Keratinocyte (primary cell): ENCODE measurements around the gene TMEM131. TPM values are rescaled to one million over a fixed set of nuclear protein-coding genes. Genes with fewer than 3 reads are reported as not detected.

Experiments used
- DNase-seq: peaks from one replicate; pipeline ENCODE4 v3.0.0-alpha.2; 2011; ENCODE audit warnings: low read depth, missing footprints, low spot score
- FAIRE-seq: peaks from 2 replicates; lab custom pipeline; 2011; peaks lifted over from hg19 to GRCh38; lab: Jason Lieb, UNC
- H2AFZ ChIP-seq: 2 replicates; pipeline ENCODE4 v1.6.0; 2012; ENCODE audit warnings: low read length, control low read depth, inconsistent platforms; ENCODE audit not compliant: control insufficient read depth
- H3K27ac ChIP-seq: 2 replicates; pipeline ENCODE4 v1.5.1; 2011; ENCODE audit warnings: low read length; ENCODE audit not compliant: control insufficient read depth, insufficient read depth
- H3K27me3 ChIP-seq: 3 replicates; pipeline ENCODE4 v1.6.0; 2011; ENCODE audit warnings: low read length; ENCODE audit not compliant: control insufficient read depth, insufficient read depth; ENCODE audit errors: extremely low read depth
- H3K36me3 ChIP-seq, 2 experiments: 2 replicates in 1 of 2; 3 replicates in 1 of 2; pipeline ENCODE4 v1.5.1; 2011; ENCODE audit warnings: low read length in 2 of 2, mild to moderate bottlenecking in 1 of 2; ENCODE audit not compliant: control insufficient read depth in 2 of 2, insufficient read depth in 2 of 2; ENCODE audit errors: extremely low read depth in 1 of 2
- H3K4me1 ChIP-seq: 3 replicates; pipeline ENCODE4 v1.5.1; 2011; ENCODE audit warnings: low read length; ENCODE audit not compliant: control insufficient read depth, insufficient read depth; ENCODE audit errors: extremely low read depth
- H3K4me2 ChIP-seq: 3 replicates; pipeline ENCODE4 v1.6.0; 2011; ENCODE audit warnings: low read depth, low read length; ENCODE audit not compliant: control insufficient read depth, insufficient read depth; ENCODE audit errors: extremely low read depth
- H3K4me3 ChIP-seq, 3 experiments: fragments of 200-600 bp in 1 of 3; sonication (generic) in 1 of 3; 2 replicates in 2 of 3; 3 replicates in 1 of 3; pipeline ENCODE4 v1.5.1; 2011 to 2016; ENCODE audit warnings: low read length in 3 of 3, mild to moderate bottlenecking in 3 of 3, control low read depth in 2 of 3, inconsistent platforms in 1 of 3, low read depth in 1 of 3, mixed read lengths in 1 of 3, mixed run types in 1 of 3, moderate library complexity in 1 of 3; ENCODE audit not compliant: control insufficient read depth in 2 of 3, insufficient read depth in 2 of 3; ENCODE audit errors: extremely low read depth in 1 of 3
- H3K79me2 ChIP-seq: 2 replicates; pipeline ENCODE4 v1.6.0; 2012; ENCODE audit warnings: low read length; ENCODE audit not compliant: control insufficient read depth, insufficient read depth
- H3K9ac ChIP-seq: 3 replicates; pipeline ENCODE4 v1.6.0; 2011; ENCODE audit warnings: low read length; ENCODE audit not compliant: control insufficient read depth, insufficient read depth; ENCODE audit errors: extremely low read depth
- H3K9me1 ChIP-seq: 3 replicates; pipeline ENCODE4 v1.6.0; 2011; ENCODE audit warnings: low read length; ENCODE audit not compliant: control insufficient read depth, insufficient read depth; ENCODE audit errors: extremely low read depth
- H3K9me3 ChIP-seq: 2 replicates; pipeline ENCODE4 v1.5.1; 2012; ENCODE audit warnings: low read depth, low read length; ENCODE audit not compliant: control insufficient read depth
- H4K20me1 ChIP-seq: 3 replicates; pipeline ENCODE4 v1.6.0; 2011; ENCODE audit warnings: low read length; ENCODE audit not compliant: control insufficient read depth, insufficient read depth; ENCODE audit errors: extremely low read depth
- EZH2 ChIP-seq: IDR thresholded peaks from one replicate; pipeline ENCODE4 v1.6.1; 2012; ENCODE audit warnings: inconsistent platforms, mild to moderate bottlenecking, low read length, moderate library complexity
- dilution Hi-C: fragments of 300-500 bp; cut with MboI; formaldehyde crosslinking; loops from one replicate; pipeline ENCODE4 v1.7.0; 2020; ENCODE audit warnings: low sequenced_read_pairs; ENCODE audit not compliant: extremely low pct_ligation_motif_present
- polyA plus RNA-seq, 5 experiments: library from polyadenylated mRNA; depleted of rRNA in 3 of 5; stranded (reverse) in 3 of 5; stranded (forward) in 1 of 5; unstranded in 1 of 5; fragments of >200 nt; gene quantifications; 1 replicate in 1 of 5; 2 replicates in 3 of 5; 3 replicates in 1 of 5; pipeline versions ENCODE4 v1.2.1 to v1.2.3, GENCODE V29; 2011 to 2012; ENCODE audit warnings: missing spikeins in 2 of 5, low read depth in 1 of 5, low replicate concordance in 1 of 5
- TF ChIP-seq, protein P1 (sequence below), 3 experiments: IDR thresholded peaks in 1 of 3; conservative IDR thresholded peaks in 1 of 3; optimal IDR thresholded peaks in 1 of 3; 2 replicates in 2 of 3; 3 replicates in 1 of 3; pipeline versions ENCODE3 to v1.5.1; 2011; ENCODE audit warnings: low read length in 3 of 3, mild to moderate bottlenecking in 3 of 3, moderate library complexity in 2 of 3, control low read depth in 1 of 3, inconsistent platforms in 1 of 3; ENCODE audit not compliant: insufficient read depth in 2 of 3; ENCODE audit errors: extremely low read depth in 1 of 3

TMEM131 gene
- polyA plus RNA-seq, 1 donor (not counting 4 experiments of a cell fraction or from before 2014, with no cell fraction given), result 25.5 TPM

DNA sequence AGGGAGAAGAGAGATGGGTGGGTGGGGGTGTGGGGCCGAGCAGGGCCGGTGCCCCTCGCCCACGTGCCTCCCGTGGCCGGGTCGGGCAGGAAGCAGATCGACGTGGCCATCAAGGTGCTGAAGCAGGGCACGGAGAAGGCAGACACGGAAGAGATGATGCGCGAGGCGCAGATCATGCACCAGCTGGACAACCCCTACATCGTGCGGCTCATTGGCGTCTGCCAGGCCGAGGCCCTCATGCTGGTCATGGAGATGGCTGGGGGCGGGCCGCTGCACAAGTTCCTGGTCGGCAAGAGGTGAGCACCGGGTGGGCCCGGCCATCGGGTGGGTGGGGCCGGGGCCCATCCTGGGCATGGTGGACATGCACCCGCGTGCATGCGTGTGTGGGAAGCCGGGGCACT, 260.6 kb downstream of the TMEM131 start:
- Histone ChIP-seq H3K4me1 (peaks cover 4% of the 10 kb centered on the region), H3K9me1 (no peaks in the 10 kb centered on the region), H3K4me3 (no peak overlapping the region), H3K9me3 (peaks cover 2% of the 10 kb centered on the region), H3K79me2 (no peaks in the 10 kb centered on the region), H3K4me2 (no peak overlapping the region), H3K27me3 (no peaks in the 10 kb centered on the region), H3K27ac (no peak overlapping the region), H2AFZ (no peak overlapping the region), H3K36me3 (no peaks in the 10 kb centered on the region), H4K20me1 (no peaks in the 10 kb centered on the region), H3K9ac (no peak overlapping the region)
- dilution Hi-C loops, result no loop called here
- no peak for FAIRE-seq
- TF ChIP-seq EZH2, result no peak
- TF ChIP-seq, protein P1, sequence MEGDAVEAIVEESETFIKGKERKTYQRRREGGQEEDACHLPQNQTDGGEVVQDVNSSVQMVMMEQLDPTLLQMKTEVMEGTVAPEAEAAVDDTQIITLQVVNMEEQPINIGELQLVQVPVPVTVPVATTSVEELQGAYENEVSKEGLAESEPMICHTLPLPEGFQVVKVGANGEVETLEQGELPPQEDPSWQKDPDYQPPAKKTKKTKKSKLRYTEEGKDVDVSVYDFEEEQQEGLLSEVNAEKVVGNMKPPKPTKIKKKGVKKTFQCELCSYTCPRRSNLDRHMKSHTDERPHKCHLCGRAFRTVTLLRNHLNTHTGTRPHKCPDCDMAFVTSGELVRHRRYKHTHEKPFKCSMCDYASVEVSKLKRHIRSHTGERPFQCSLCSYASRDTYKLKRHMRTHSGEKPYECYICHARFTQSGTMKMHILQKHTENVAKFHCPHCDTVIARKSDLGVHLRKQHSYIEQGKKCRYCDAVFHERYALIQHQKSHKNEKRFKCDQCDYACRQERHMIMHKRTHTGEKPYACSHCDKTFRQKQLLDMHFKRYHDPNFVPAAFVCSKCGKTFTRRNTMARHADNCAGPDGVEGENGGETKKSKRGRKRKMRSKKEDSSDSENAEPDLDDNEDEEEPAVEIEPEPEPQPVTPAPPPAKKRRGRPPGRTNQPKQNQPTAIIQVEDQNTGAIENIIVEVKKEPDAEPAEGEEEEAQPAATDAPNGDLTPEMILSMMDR (optimal IDR thresholded peaks at IDR 0.05 in 1 of 3, IDR thresholded peaks at IDR 0.05 in 1 of 3, conservative IDR thresholded peaks at IDR 0.05 in 1 of 3; ENCODE audit: extremely low read depth in 1 of 3, insufficient read depth in 2 of 3, low read length in 3 of 3), result no peak
- DNase-seq, result no peak

DNA sequence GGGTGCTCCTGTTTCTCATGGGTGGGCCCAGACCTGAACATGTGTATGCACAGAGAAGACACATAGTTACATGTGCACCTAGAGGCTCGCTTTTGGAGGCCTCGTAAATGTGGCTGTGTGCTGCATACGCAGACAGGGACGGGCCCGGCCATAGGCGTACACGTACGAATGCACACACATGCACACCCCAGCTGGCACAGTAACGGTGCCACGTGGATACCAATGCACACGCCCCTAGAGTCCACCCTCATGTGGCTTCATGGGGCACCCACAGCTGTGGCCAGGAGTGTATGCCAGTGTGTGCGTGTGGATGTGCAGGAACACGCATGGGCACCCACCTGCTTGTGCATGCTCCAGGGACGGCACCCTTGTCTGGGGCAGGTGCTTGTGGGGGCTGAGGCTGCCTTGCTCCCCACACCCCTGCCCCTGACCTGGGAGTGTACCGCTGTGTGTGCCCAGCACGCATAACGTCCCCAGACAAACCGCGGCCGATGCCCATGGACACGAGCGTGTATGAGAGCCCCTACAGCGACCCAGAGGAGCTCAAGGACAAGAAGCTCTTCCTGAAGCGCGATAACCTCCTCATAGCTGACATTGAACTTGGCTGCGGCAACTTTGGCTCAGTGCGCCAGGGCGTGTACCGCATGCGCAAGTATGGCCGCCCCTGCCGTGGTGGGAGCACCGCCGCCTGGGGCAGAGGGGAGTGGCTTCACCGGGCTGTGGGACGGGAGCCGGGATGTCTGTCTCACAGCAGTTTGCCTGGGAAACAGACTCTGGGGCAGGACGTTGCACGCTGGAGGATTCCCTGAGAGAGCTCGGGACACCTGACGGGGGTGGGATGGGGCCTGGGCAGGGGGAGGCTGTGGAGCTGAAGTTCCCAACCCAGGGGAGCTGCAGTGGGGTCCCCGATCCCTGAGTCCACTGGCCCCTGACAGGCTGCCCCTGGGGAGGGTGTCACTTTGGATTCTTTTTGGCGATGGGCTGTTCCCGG, 261.4 kb downstream of the TMEM131 start:
- TF ChIP-seq EZH2, result no peak
- TF ChIP-seq, protein P1 (optimal IDR thresholded peaks at IDR 0.05 in 1 of 3, IDR thresholded peaks at IDR 0.05 in 1 of 3, conservative IDR thresholded peaks at IDR 0.05 in 1 of 3; ENCODE audit: extremely low read depth in 1 of 3, insufficient read depth in 2 of 3, low read length in 3 of 3), result no peak
- Histone ChIP-seq H3K9me1 (no peaks in the 10 kb centered on the region), H4K20me1 (no peaks in the 10 kb centered on the region), H2AFZ (peak overlapping the region; percentile 76), H3K27me3 (no peaks in the 10 kb centered on the region), H3K36me3 (no peaks in the 10 kb centered on the region), H3K9ac (peak overlapping the region; percentile 37), H3K4me2 (peak overlapping the region; percentile 64), H3K4me1 (peaks cover 4% of the 10 kb centered on the region), H3K9me3 (peaks cover 3% of the 10 kb centered on the region), H3K79me2 (no peaks in the 10 kb centered on the region), H3K27ac (no peak overlapping the region), H3K4me3 (peak overlapping the region in 2 of 3 experiments; percentile 32 to 57)
- FAIRE-seq (no peak), DNase-seq (no peak)
- dilution Hi-C loops, result no loop called here
